Vagina (tissue), 2 donors: ENCODE measurements around the gene MPRIP. TPM values are rescaled to one million over a fixed set of nuclear protein-coding genes. Genes with fewer than 3 reads are reported as not detected.

Experiments
- DNase-seq, 2 donors: peaks; one replicate each; pipeline ENCODE4 v3.0.0-alpha.2; 2017; ENCODE audit errors: extremely low spot score in 2 of 2
- H3K27ac ChIP-seq: fragments of 200-600 bp; sonication (generic); one replicate; pipeline ENCODE4 v1.5.1; 2019
- H3K27me3 ChIP-seq: fragments of 200-600 bp; sonication (generic); one replicate; pipeline ENCODE4 v1.5.1; 2019
- H3K36me3 ChIP-seq, 2 donors: fragments of 200-600 bp; sonication (generic); one replicate each; pipeline ENCODE4 v1.5.1; 2017 to 2019
- H3K4me1 ChIP-seq: fragments of 200-600 bp; sonication (generic); one replicate; pipeline ENCODE4 v1.5.1; 2019
- H3K4me3 ChIP-seq, 2 donors: fragments of 200-600 bp; sonication (generic); 1 replicate in 1 of 2; 2 replicates in 1 of 2; pipeline ENCODE4 v1.5.1; 2016 to 2019
- H3K9me3 ChIP-seq: fragments of 200-600 bp; sonication (generic); one replicate; pipeline ENCODE4 v1.5.1; 2019
- POLR2A ChIP-seq, 2 donors: fragments of 450-650 bp; IDR thresholded peaks; one replicate each; pipeline ENCODE4 v1.6.1; 2017; ENCODE audit warnings: antibody characterized with exemption in 2 of 2, mild to moderate bottlenecking in 2 of 2, moderate library complexity in 2 of 2
- POLR2AphosphoS5 ChIP-seq, 2 donors: sonication (generic); formaldehyde crosslinking; IDR thresholded peaks; one replicate each; pipeline ENCODE4 v1.9.0; 2017; ENCODE audit warnings: antibody characterized with exemption in 2 of 2, mild to moderate bottlenecking in 2 of 2, low read depth in 1 of 2; ENCODE audit not compliant: insufficient read depth in 1 of 2
- intact Hi-C: fragments of 100-400 bp; cut with DNase I; formaldehyde crosslinking; loops from one replicate; pipeline ENCODE4 v1.15.1; 2023
- total RNA-seq: library from RNA; depleted of rRNA; stranded (reverse); fragments of >200 nt; gene quantifications from one replicate; pipeline ENCODE4 v1.2.3, GENCODE V29; 2016
- TF ChIP-seq, protein P1 (sequence below), 3 experiments: fragments of 450-650 bp in 2 of 3; fragments of 200-600 bp in 1 of 3; sonication (generic) in 1 of 3; IDR thresholded peaks; one replicate each; pipeline ENCODE4 v1.5.1; 2017 to 2019; ENCODE audit warnings: antibody characterized with exemption in 3 of 3, mild to moderate bottlenecking in 2 of 3, moderate library complexity in 2 of 3

MPRIP gene
- total RNA-seq, 1 donor from 2014 or later = 202 TPM

DNA sequence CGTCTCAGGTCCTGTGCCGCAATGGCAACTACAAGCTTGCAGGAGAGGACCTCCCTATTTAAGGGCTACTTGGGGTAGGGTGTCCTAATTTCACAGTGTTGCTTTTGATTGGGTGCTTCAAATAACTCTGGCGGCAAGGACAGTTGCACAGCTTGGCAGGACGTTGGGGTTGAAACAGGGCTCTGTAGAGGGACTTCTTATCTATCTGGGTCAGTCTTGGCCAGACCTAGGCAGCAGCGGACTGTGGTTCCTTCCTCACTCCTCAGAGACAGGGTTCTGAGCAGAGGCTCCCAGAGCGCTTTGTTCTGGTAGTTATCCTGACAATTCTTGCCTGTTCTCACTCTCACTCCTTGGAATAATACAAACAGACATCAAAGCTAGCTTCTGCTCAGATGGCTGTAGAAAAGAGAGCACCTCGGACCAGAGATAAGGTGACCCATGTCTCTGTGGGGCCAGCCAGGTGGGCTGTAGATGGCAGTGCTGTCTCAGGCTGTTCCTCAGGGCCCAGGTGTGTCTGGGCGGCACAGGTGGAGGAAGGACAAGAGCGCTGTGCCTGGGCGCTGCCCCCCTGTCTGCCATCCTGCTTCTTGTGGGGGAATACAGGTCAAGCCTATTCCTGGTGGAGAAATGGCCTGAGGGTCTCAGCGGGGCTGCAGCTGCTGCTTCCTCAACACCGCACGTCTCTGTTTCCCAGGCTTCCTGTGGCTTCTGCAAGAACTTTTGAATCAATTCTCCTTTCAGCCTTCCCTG, 102.8 kb downstream of the MPRIP start:
- no peaks in the 10 kb centered on the region for H3K27me3 ChIP-seq
- no peak overlapping the region for H3K27ac ChIP-seq
- no peaks in the 10 kb centered on the region for H3K9me3 ChIP-seq
- peaks cover 0 to 79% of the 10 kb centered on the region in 2 donors for H3K36me3 ChIP-seq
- no peak for DNase-seq
- no peak overlapping the region for H3K4me3 ChIP-seq
- TF ChIP-seq, protein P1, sequence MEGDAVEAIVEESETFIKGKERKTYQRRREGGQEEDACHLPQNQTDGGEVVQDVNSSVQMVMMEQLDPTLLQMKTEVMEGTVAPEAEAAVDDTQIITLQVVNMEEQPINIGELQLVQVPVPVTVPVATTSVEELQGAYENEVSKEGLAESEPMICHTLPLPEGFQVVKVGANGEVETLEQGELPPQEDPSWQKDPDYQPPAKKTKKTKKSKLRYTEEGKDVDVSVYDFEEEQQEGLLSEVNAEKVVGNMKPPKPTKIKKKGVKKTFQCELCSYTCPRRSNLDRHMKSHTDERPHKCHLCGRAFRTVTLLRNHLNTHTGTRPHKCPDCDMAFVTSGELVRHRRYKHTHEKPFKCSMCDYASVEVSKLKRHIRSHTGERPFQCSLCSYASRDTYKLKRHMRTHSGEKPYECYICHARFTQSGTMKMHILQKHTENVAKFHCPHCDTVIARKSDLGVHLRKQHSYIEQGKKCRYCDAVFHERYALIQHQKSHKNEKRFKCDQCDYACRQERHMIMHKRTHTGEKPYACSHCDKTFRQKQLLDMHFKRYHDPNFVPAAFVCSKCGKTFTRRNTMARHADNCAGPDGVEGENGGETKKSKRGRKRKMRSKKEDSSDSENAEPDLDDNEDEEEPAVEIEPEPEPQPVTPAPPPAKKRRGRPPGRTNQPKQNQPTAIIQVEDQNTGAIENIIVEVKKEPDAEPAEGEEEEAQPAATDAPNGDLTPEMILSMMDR (IDR thresholded peaks at IDR 0.05) = no peak
- TF ChIP-seq POLR2AphosphoS5 (IDR thresholded peaks at IDR 0.05; ENCODE audit: insufficient read depth in 1 of 2, low read depth in 1 of 2) (no peak), POLR2A (IDR thresholded peaks at IDR 0.05) (no peak)
- intact Hi-C loops = loop anchor here (10.0 kb wide), 1 partner anchor 60 kb away; the partner anchor contains the start of gene PLD6
- peaks cover 19% of the 10 kb centered on the region for H3K4me1 ChIP-seq

DNA sequence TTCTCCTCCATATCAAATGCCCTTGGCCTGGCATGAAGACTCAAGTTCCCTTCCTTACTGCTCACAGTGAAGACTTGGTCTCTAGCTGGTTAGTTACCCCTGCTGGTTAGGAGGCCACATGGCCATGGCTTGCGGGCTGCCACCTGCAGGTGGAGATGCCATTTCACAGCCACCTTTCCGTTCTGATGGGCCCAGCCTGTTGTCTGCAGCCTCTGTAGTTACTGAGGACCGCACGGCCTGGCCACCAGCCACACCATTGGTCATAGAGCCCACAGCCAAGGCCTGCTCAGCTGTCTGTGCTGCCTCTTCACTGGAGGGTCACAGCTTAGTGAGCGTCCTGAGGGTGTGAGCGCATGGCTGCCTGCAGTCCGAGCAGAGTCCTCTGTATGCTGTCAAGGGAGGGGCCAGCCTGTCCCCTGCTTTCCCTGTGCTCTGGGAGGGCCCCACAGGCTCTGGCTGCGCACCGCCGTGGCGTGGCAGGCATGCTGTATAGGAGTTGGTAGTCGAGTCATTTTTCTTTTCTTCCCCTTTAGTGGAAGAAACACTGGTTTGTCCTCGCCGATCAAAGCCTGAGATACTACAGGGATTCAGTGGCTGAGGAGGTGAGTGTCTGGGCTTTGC, 104.6 kb downstream of the MPRIP start:
- H3K4me1 ChIP-seq = peaks cover 13% of the 10 kb centered on the region
- intact Hi-C loops = loop anchor here (10.0 kb wide), 1 partner anchor 58 kb away; the partner anchor contains the start of gene PLD6
- no peak overlapping the region for H3K4me3 ChIP-seq
- DNase-seq = no peak
- H3K9me3 ChIP-seq = no peaks in the 10 kb centered on the region
- TF ChIP-seq POLR2A (IDR thresholded peaks at IDR 0.05) (no peak), POLR2AphosphoS5 (IDR thresholded peaks at IDR 0.05; ENCODE audit: insufficient read depth in 1 of 2, low read depth in 1 of 2) (no peak)
- TF ChIP-seq, protein P1 (IDR thresholded peaks at IDR 0.05) = no peak
- H3K27me3 ChIP-seq = no peaks in the 10 kb centered on the region
- peaks cover 0 to 75% of the 10 kb centered on the region in 2 donors for H3K36me3 ChIP-seq
- no peak overlapping the region for H3K27ac ChIP-seq

DNA sequence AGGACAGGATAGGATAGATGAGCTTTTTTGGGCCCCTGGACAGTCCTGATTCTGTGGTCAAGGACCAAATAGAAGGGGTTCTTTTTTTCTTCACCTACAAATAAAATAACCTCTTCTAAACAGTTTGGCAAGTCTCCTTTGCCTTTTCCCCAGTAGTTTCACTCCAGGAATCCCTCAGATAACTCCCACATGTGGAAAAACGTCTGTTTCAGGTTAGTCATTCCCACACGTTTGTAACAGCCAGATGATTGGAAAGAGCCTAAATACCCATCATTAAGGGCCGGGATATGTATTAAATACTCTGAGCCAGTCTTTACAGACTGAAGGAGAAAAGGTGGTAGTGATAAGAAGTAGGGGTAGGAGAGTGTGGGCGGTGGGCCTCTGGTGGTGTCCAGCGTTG, 105.6 kb downstream of the MPRIP start:
- Histone ChIP-seq H3K27ac (no peak overlapping the region), H3K27me3 (no peaks in the 10 kb centered on the region), H3K4me3 (no peak overlapping the region), H3K9me3 (no peaks in the 10 kb centered on the region), H3K36me3 (peaks cover 0 to 66% of the 10 kb centered on the region in 2 donors), H3K4me1 (peaks cover 18% of the 10 kb centered on the region)
- no peak for DNase-seq
- TF ChIP-seq POLR2AphosphoS5 (IDR thresholded peaks at IDR 0.05; ENCODE audit: insufficient read depth in 1 of 2, low read depth in 1 of 2) = no peak
- TF ChIP-seq POLR2A (IDR thresholded peaks at IDR 0.05) = no peak
- TF ChIP-seq, protein P1 (IDR thresholded peaks at IDR 0.05) = no peak
- intact Hi-C loops = loop anchor here (10.0 kb wide), 1 partner anchor 57 kb away; the partner anchor contains the start of gene PLD6

DNA sequence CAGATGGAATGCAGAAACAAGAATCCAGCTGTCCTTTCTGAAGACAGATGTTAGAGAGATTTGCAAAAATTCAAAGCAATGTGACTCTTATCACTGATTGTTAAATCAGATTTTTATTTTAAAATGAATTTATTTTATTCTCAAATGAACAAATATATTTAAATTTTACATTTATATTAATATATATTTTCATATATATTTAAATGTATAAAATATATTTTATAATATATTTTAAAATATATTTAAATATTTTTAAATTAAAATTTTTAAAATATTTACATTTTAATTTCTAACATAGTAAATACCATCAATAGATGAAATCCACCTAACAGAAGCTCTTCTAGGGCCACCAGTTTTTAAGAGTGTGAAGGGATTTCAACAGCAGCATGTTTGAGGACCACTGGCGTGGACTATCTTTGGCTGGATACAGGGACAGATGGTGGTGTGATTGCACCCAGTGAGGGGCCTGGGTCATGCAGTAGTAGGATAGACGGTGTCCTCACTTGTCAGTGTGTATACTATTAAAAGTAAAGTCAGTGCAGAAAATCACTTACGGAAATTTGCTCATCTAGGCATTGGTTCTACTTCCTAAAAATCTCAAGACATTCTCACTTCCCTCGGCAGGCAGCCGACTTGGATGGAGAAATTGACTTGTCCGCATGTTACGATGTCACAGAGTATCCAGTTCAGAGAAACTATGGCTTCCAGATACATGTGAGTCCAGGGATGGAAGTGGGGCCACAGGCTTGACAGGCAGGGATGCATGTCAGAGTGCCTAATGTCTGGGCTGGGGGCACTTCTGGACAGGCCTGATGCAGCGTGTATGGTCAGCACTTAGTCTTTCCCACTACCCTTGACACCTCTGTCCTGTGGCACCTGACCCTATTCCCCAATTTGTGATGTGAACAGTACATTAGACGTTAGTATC, 107.5 kb downstream of the MPRIP start:
- H3K36me3 ChIP-seq = peaks cover 0 to 68% of the 10 kb centered on the region in 2 donors
- intact Hi-C loops = loop anchor here (10.0 kb wide), 1 partner anchor 55 kb away; the partner anchor contains the start of gene PLD6

More for the DNA sequence above, 107.5 kb downstream of the MPRIP start:
- Histone ChIP-seq H3K4me3 (no peak overlapping the region), H3K9me3 (no peaks in the 10 kb centered on the region), H3K4me1 (peaks cover 18% of the 10 kb centered on the region), H3K27ac (no peak overlapping the region), H3K27me3 (no peaks in the 10 kb centered on the region)
- TF ChIP-seq, protein P1 (IDR thresholded peaks at IDR 0.05) = no peak
- TF ChIP-seq POLR2AphosphoS5 (IDR thresholded peaks at IDR 0.05; ENCODE audit: insufficient read depth in 1 of 2, low read depth in 1 of 2) = no peak
- no peak for TF ChIP-seq POLR2A (IDR thresholded peaks at IDR 0.05)
- no peak for DNase-seq
